Endothelial cell of umbilical vein (primary cell): ENCODE measurements around the gene DGKI.

Experiments
- POLR2A ChIP-seq: IDR thresholded peaks from 2 replicates; pipeline ENCODE4 v1.6.1; 2012; ENCODE audit warnings: low read depth, mild to moderate bottlenecking, control low read depth, low read length
- POLR2AphosphoS5 ChIP-seq: IDR thresholded peaks from 2 replicates; pipeline ENCODE4 v1.6.1; 2012; ENCODE audit warnings: low read depth, mild to moderate bottlenecking, control low read depth, low read length, moderate library complexity; ENCODE audit not compliant: insufficient read depth

- TF ChIP-seq POLR2A (no peak), POLR2AphosphoS5 (no peak)
Measured at GRCh38 chr7:137564677-137565076, 282.1 kb downstream of the DGKI start.
